AG09319 (cell line): ENCODE results near the gene TNFAIP8L1.
"Not testable (repeated sequence)": the region's sequence is repeated elsewhere in the genome, so short reads cannot be mapped to it uniquely, and the experiment has no call there.

Experiments used
- DNase-seq: peaks from one replicate; pipeline ENCODE4 v3.0.0-alpha.2; 2010; ENCODE audit warnings: low read depth; ENCODE audit errors: extremely low read depth
- TF ChIP-seq, protein P1 (sequence below): IDR thresholded peaks from 2 replicates; pipeline ENCODE4 v1.5.1; 2011; ENCODE audit warnings: low read depth, mild to moderate bottlenecking, inconsistent platforms, low read length, moderate library complexity

TNFAIP8L1 gene

DNA sequence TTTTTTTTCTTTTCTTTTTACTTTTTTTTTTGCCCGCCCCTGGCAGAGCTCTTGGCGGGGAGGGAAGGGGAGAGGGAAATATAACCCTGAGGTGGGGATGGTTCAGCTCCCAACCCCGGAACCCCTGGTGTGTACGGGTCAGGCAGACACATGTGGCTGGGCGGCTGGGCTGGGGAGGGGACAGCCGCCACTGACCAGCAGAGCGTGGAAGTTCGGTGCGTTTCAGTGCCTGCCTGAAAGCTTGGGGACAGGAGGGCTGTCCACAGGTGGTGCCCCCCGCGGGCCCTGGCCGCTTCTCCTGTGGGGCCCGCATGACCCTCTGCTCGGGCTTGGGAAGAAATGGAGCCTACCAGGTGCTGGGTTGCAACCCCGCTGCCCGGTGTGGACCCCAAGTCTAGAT, 36.0 kb downstream of the TNFAIP8L1 start:
- TF ChIP-seq, protein P1, sequence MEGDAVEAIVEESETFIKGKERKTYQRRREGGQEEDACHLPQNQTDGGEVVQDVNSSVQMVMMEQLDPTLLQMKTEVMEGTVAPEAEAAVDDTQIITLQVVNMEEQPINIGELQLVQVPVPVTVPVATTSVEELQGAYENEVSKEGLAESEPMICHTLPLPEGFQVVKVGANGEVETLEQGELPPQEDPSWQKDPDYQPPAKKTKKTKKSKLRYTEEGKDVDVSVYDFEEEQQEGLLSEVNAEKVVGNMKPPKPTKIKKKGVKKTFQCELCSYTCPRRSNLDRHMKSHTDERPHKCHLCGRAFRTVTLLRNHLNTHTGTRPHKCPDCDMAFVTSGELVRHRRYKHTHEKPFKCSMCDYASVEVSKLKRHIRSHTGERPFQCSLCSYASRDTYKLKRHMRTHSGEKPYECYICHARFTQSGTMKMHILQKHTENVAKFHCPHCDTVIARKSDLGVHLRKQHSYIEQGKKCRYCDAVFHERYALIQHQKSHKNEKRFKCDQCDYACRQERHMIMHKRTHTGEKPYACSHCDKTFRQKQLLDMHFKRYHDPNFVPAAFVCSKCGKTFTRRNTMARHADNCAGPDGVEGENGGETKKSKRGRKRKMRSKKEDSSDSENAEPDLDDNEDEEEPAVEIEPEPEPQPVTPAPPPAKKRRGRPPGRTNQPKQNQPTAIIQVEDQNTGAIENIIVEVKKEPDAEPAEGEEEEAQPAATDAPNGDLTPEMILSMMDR = no peak
- no peak for DNase-seq

DNA sequence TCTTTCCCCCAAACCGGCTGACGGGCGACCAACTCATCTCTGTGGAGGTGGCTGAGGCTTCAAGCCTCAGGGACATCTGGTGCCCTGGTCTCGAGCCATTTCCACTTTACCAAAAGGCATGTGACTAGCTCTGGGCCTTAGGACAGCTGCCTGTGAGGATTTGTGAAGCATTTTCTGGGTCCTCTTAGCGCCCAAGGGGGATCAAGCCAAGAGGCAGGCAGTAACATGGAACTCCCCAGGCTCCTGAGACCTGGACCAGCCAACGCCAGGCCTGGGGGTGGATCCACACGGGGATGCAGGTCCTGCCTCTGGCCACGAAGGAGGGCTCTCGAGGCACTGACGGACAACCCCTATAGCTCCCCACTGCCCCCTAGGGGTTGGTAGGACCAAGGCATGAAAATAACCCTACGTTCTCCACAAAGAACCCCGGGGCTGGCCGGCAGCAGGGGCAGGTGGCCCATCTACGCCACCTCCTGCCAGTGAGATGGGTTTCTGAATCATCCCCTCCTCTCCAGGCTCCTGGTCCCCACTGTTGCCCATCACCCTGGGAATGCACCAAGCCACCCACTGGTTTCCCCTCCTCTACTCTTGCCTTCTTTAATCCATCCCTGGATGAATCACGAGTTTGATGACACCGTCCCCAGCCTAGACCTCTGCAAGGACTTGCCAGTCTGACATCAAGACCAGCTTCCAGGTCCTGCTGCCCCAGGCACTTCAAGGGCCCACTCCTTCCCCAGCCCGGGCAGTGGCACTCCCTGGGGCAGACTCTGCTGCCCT, 37.8 kb downstream of the TNFAIP8L1 start:
- DNase-seq = no peak
- TF ChIP-seq, protein P1 = peak; percentile 43

DNA sequence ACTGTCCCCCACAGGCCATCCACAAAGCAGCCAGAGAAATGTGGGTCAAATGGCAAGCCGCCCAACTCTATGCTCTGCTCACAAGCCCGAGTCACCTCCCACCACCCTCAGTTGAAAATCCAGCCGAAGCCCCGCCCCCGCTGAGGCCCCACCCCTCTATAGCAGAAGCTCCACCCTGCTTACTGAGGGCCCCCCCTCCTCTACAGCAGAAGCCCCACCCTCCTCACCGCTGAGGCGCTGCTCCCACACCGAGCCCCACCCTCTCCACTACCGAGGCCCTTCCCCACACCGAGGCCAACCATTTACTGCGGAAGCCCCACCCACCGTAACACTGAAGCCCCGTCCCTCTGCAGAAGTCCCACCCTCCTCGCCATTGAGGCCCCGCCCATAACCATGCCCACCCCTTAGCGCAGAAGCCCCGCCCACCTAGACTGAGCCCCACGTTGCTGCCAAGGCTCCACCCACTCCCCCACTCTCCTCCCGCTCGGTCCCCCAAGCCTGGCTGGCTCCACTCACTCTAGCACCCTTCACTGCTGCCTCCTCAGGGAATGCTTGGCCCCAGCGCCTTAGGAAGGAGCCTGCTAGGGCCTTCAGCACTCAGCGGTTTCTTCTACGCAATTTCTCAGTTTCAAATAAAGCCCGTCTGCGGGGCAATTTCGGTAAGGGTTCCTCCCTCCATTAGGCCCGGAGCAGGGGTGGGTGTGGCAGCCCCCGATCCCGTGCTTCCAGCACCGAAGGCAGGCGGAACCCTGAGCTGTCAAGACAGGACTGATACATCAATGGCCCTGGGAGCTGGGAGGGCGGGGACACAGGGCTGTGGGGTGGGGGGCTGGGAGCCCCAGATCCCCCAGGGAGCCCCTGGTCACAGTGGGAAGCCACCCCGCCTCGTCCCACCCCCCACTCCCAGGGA, 39.8 kb downstream of the TNFAIP8L1 start:
- TF ChIP-seq, protein P1 = no peak
- no peak for DNase-seq

DNA sequence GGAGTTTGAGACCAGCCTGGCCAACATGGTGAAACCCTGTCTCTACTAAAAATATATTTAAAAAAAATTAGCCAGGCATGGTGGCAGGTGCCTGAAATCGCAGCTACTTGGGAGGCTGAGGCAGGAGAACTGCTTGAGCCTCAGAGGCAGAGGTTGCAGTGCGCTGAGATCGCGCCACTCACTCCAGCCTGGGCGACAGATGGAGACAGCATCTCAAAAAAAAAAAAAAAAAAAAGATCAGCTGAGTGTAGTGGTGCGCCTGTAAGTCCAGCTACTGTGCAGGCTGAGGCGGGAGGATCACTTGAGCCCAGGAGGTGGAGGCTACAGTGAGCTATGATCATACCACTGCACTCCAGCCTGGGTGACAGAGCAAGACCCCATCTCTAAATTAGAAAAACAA, 40.7 kb downstream of the TNFAIP8L1 start:
- DNase-seq = not testable (repeated sequence)

DNA sequence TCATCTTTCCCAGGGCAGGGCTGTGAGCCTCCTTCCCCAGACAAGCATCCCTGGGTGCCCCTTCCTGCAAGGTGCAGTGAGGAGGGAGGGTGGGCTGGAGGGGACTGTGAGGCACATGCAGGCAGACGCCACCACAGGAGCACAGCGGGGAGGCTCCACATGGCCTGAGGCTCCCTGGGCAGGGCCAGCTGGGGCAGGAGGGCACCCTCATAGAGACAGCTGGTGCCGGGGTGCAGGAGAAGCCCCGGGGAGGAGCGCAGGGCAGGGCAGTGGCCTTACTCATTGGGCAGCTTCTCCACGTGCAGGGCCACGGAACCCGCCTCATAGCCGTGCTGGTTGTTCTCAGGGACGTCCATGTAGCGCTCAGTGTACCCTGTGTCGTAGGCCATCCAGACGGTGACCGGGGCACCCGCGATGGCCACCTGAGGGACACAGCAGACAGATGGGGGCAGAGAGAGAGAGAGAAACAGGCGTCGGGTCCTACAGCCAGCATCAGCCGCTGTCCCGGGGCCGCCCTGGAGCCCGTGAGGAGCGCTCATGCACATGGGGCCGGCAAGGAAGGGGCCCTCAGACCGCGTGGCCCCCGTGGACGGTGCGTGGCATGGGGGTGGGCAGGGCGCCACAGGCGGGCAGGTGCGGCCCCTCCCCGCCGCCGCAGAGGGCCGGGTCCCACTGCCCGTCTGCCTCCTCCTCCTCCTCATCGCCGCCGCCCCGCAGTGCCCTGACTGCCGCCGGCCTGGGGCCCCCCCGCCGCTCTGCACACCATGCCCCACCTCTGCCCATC, 43.3 kb downstream of the TNFAIP8L1 start:
- TF ChIP-seq, protein P1 = no peak
- no peak for DNase-seq

DNA sequence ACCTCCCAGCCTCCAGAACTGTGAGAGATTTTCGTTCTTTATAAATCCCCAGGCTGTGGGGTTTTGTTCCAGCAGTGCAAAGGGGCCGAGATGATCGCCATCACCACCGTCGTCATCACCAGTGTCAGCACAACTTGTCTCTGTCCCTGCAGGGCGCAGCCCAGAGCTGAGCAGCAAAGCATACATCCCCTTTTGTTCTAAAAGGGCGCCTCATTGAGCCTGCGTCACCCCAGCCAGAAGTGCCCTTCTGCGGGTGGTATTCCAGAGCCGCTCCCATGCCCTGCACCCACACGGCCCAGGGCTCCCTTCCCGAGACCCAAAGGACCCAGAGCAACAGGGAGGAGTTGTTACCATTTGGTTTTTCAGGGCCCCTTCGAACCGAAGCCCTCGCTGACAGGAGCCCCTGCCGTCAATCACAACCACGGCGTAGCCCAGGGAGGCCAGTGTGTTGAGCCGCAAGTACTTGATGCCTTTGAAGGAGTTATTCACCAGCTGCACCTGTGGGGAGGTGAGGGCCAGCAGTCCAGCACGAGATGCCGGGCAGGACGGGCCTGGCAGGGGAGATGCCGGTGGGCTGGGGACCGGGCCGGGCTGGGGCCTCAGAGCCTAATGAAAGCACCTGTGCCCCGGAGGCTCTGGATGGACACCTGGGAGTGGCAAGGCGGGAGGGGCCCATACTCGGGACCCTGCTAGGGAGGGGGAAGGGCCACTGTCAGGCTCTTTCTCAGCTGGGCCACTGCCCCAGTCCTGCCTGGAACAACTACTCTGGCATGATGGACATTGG, 45.2 kb downstream of the TNFAIP8L1 start:
- TF ChIP-seq, protein P1 = no peak
- DNase-seq = no peak

DNA sequence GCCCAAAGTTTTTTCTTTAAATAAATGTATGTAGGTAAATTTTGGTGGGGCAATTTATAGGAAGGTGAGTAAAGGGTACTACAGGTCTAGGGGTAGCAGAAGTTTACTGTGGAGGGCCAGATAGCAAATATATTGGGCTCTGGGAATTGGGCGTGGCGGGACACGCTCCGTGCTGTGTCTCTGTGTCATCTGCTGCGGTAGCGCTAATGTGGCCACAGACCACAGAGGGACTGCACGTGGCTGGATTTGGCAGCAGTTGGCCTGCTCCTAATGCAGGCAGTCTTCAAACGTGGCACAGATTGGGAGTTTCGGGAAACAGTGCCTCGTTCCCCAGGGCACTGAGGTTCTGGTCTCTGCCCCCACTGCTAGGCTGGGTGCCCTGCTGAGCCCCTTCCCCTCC, 47.4 kb downstream of the TNFAIP8L1 start:
- TF ChIP-seq, protein P1 = no peak

More for the DNA sequence above, 47.4 kb downstream of the TNFAIP8L1 start:
- no peak for DNase-seq
